Kidney epithelial cell (primary cell): ENCODE data around the gene C1orf87. TPM values are rescaled to one million over a fixed set of nuclear protein-coding genes. Genes with fewer than 3 reads are reported as not detected.

Experiments used
- DNase-seq: peaks from one replicate; pipeline ENCODE4 v3.0.0-alpha.2; 2010; ENCODE audit warnings: low read depth
- H3K27me3 ChIP-seq: 2 replicates; pipeline ENCODE4 v1.6.0; 2011; ENCODE audit warnings: low read length; ENCODE audit not compliant: control insufficient read depth, insufficient read depth
- H3K36me3 ChIP-seq: 2 replicates; pipeline ENCODE4 v1.5.1; 2011; ENCODE audit warnings: low read length; ENCODE audit not compliant: control insufficient read depth, insufficient read depth
- H3K4me3 ChIP-seq: 2 replicates; pipeline ENCODE4 v1.5.1; 2011; ENCODE audit warnings: low read depth, mild to moderate bottlenecking, control low read depth, low read length
- CTCF ChIP-seq: IDR thresholded peaks from 2 replicates; pipeline ENCODE4 v1.5.1; 2011; ENCODE audit warnings: mild to moderate bottlenecking, moderate library complexity, low read length, control low read depth, inconsistent platforms; ENCODE audit not compliant: insufficient read depth, poor library complexity, severe bottlenecking
- total RNA-seq: library from RNA; depleted of rRNA; stranded (reverse); fragments of >200 nt; gene quantifications from 2 replicates; pipeline ENCODE4 v1.2.3, GENCODE V29; 2015

Gene C1orf87
- total RNA-seq, 1 donor from 2014 or later = not detected

GRCh38 chr1:59948990-59949389, 124.6 kb downstream of the C1orf87 start:
- Histone ChIP-seq H3K27me3 (no peaks in the 10 kb centered on the region), H3K4me3 (no peak overlapping the region), H3K36me3 (no peaks in the 10 kb centered on the region)
- no peak for DNase-seq
- TF ChIP-seq CTCF = no peak

- no peak for DNase-seq
- no peak overlapping the region for H3K4me3 ChIP-seq
- peak; percentile 85 for TF ChIP-seq CTCF
- H3K27me3 ChIP-seq = no peaks in the 10 kb centered on the region
- H3K36me3 ChIP-seq = no peaks in the 10 kb centered on the region
These were observed 126.3 kb downstream of the C1orf87 start for GRCh38 chr1:59947047-59947938.

- no peaks in the 10 kb centered on the region for H3K36me3 ChIP-seq
- no peak overlapping the region for H3K4me3 ChIP-seq
- no peak for TF ChIP-seq CTCF
- DNase-seq = no peak
- no peaks in the 10 kb centered on the region for H3K27me3 ChIP-seq
These were observed 127.8 kb downstream of the C1orf87 start for GRCh38 chr1:59945790-59946189.

Other genes starting within 250 kb of the C1orf87 start
- 1.9 and 3.3 TPM in 2 replicates for gene CYP2J2, start 147.0 kb downstream of the C1orf87 start, total RNA-seq